GM12878 (cell line): ENCODE results near the gene PDZK1IP1. TPM values are rescaled to one million over a fixed set of nuclear protein-coding genes. Genes with fewer than 3 reads are reported as not detected.

Experiments used
- ATAC-seq: fragments of 200-7000 bp; cut with Tn5 transposase; 3 replicates; pipeline ENCODE4 v1.9.1; 2020; ENCODE audit warnings: mild to moderate bottlenecking, moderate library complexity
- BruUV-seq: library from RNA; stranded (reverse); fragments of 400-500 nt; replicated peaks from 2 replicates; lab custom pipeline; 2021; lab: Mats Ljungman, UMichigan
- CTCF ChIA-PET: fragments of 300-600 bp; sonication (Branson Sonifier 250); formaldehyde crosslinking; extraction: SDS; loops from one replicate; lab custom pipeline; 2021; ENCODE audit warnings: inconsistent platforms; lab: Yijun Ruan, JAX
- POLR2A ChIA-PET: fragments of 350-600 bp; formaldehyde crosslinking; extraction: SDS; loops from one replicate; lab custom pipeline; 2021; ENCODE audit warnings: inconsistent platforms; lab: Charles Lee
- RAD21 ChIA-PET: fragments of 300-600 bp; sonication (Branson Sonifier 250); formaldehyde crosslinking; loops from one replicate; lab custom pipeline; 2023; ENCODE audit warnings: antibody characterized with exemption; ENCODE audit not compliant: unreplicated experiment; lab: Charles Lee
- SMC1A ChIA-PET: fragments of 300-600 bp; sonication (Branson Sonifier 250); formaldehyde crosslinking; loops from one replicate; lab custom pipeline; 2023; ENCODE audit not compliant: unreplicated experiment, uncharacterized antibody; lab: Charles Lee
- DNase-seq: peaks from one replicate; pipeline ENCODE4 v3.0.0-alpha.2; 2011; ENCODE audit warnings: low read depth, low spot score
- FAIRE-seq: peaks from 3 replicates; lab custom pipeline; 2011; peaks lifted over from hg19 to GRCh38; lab: Jason Lieb, UNC
- H2AFZ ChIP-seq: 2 replicates; pipeline ENCODE4 v1.6.0; 2011; ENCODE audit warnings: low read depth, low read length, control low read depth; ENCODE audit not compliant: control insufficient read depth
- H3K27ac ChIP-seq: 2 replicates; pipeline ENCODE4 v1.5.1; 2011; ENCODE audit warnings: control low read depth; ENCODE audit not compliant: control insufficient read depth, insufficient read depth
- H3K27me3 ChIP-seq, 2 experiments: replicated peaks in 1 of 2; 2 replicates each; pipeline versions ENCODE4 v1.6.0 to v1.6.1; 2011; ENCODE audit warnings: low read length in 1 of 2; ENCODE audit not compliant: control insufficient read depth in 2 of 2, insufficient read depth in 2 of 2
- H3K36me3 ChIP-seq, 2 experiments: 2 replicates each; pipeline ENCODE4 v1.5.1; 2011; ENCODE audit warnings: low read length in 1 of 2; ENCODE audit not compliant: control insufficient read depth in 2 of 2, insufficient read depth in 2 of 2
- H3K4me1 ChIP-seq: 2 replicates; pipeline ENCODE4 v1.6.1; 2011; ENCODE audit warnings: mild to moderate bottlenecking, low read length, moderate library complexity, mixed read lengths; ENCODE audit not compliant: control insufficient read depth, insufficient read depth
- H3K4me2 ChIP-seq: 2 replicates; pipeline ENCODE4 v1.6.0; 2011; ENCODE audit warnings: control low read depth; ENCODE audit not compliant: control insufficient read depth, insufficient read depth
- H3K4me3 ChIP-seq: fragments of 200-600 bp; sonication (generic); 2 replicates; pipeline ENCODE4 v1.5.1; 2016
- H3K79me2 ChIP-seq: 2 replicates; pipeline ENCODE4 v1.6.0; 2011; ENCODE audit warnings: low read length; ENCODE audit not compliant: control insufficient read depth, insufficient read depth
- H3K9ac ChIP-seq: 2 replicates; pipeline ENCODE4 v1.8.0; 2011; ENCODE audit warnings: low read length, control low read depth, mixed read lengths; ENCODE audit not compliant: control insufficient read depth, insufficient read depth
- H3K9me3 ChIP-seq: replicated peaks from 3 replicates; pipeline ENCODE4 v1.5.1; 2011; ENCODE audit warnings: mild to moderate bottlenecking, low read length; ENCODE audit not compliant: control insufficient read depth, insufficient read depth
- H4K20me1 ChIP-seq: 2 replicates; pipeline ENCODE4 v1.6.0; 2011; ENCODE audit not compliant: control insufficient read depth, insufficient read depth
- ELK1 ChIP-seq: IDR thresholded peaks from 2 replicates; pipeline ENCODE4 v1.6.1; 2012; ENCODE audit warnings: low read depth, low read length, improper control_type of control experiment
- GABPA ChIP-seq: IDR thresholded peaks from 2 replicates; pipeline ENCODE4 v1.6.1; 2014; ENCODE audit warnings: antibody characterized with exemption, low read depth, mild to moderate bottlenecking, inconsistent platforms
- GATAD2B ChIP-seq: fragments of 450-650 bp; conservative IDR thresholded peaks from 2 replicates; pipeline ENCODE4 v1.6.1; 2017; ENCODE audit warnings: low read depth, mild to moderate bottlenecking, moderate library complexity
- KLF5 ChIP-seq: fragments of 450-650 bp; IDR thresholded peaks from 2 replicates; pipeline ENCODE4 v1.6.1; 2014; ENCODE audit warnings: mild to moderate bottlenecking; ENCODE audit not compliant: partially characterized antibody
- MEF2A ChIP-seq: IDR thresholded peaks from 2 replicates; pipeline ENCODE4 v1.6.1; 2011; ENCODE audit warnings: low read depth, mild to moderate bottlenecking, low read length, moderate library complexity; ENCODE audit not compliant: insufficient read depth
- MTA2 ChIP-seq: fragments of 450-650 bp; IDR thresholded peaks from 2 replicates; pipeline ENCODE4 v1.6.1; 2016; ENCODE audit warnings: low read depth, mild to moderate bottlenecking, moderate library complexity
- PAX5 ChIP-seq: IDR thresholded peaks from 2 replicates; pipeline ENCODE4 v1.6.1; 2011; ENCODE audit warnings: low read depth, low read length, borderline replicate concordance
- SMC3 ChIP-seq: IDR thresholded peaks from 2 replicates; pipeline ENCODE4 v1.6.1; 2011; ENCODE audit warnings: low read length, improper control_type of control experiment, borderline replicate concordance
- TAF1 ChIP-seq: IDR thresholded peaks from 2 replicates; pipeline ENCODE4 v1.6.1; 2011; ENCODE audit warnings: mild to moderate bottlenecking, low read depth, low read length, borderline replicate concordance
- ZBED1 ChIP-seq: IDR thresholded peaks from 2 replicates; pipeline ENCODE4 v1.6.1; 2016; ENCODE audit warnings: borderline replicate concordance
- ZNF384 ChIP-seq: IDR thresholded peaks from 2 replicates; pipeline ENCODE4 v1.6.1; 2012; ENCODE audit warnings: low read depth, mild to moderate bottlenecking, low read length, improper control_type of control experiment, borderline replicate concordance
- WGBS: methylation state at CpG from one replicate; pipeline ENCODE4 v1.1.6; 2016; ENCODE audit warnings: low lambda C conversion rate; ENCODE audit not compliant: insufficient replicate concordance, insufficient coverage; ENCODE audit errors: missing lambda C conversion rate; 5-methylcytosine and 5-hydroxymethylcytosine counted together
- in situ Hi-C: fragments of 300-500 bp; cut with MboI; formaldehyde crosslinking; loops from 9 replicates; pipeline ENCODE4 v1.14.3; 2018; ENCODE audit warnings: mixed read lengths
- intact Hi-C: fragments of 100-400 bp; cut with micrococcal nuclease; formaldehyde crosslinking; loops from one replicate; pipeline ENCODE4 v1.14.2; 2022; ENCODE audit not compliant: unreplicated experiment
- polyA plus RNA-seq, 11 experiments: library from polyadenylated mRNA; depleted of rRNA in 4 of 11; unstranded in 6 of 11; stranded (reverse) in 5 of 11; fragments of >200 nt; fragmentation: Nextera tagmentation in 4 of 11; fragmentation: Illumina TruSeq in 1 of 11; extraction: Ambion mirVana in 4 of 11; extraction: Trizol in 1 of 11; gene quantifications; 1 replicate in 1 of 11; 2 replicates in 10 of 11; pipeline versions ENCODE4 v1.2.1 to v1.2.3, GENCODE V29; 2011 to 2016; ENCODE audit warnings: inconsistent platforms in 2 of 11, missing spikeins in 2 of 11, low read depth in 1 of 11
- total RNA-seq, 4 experiments: library from RNA; depleted of rRNA in 3 of 4; stranded (reverse); fragments of >200 nt in 3 of 4; fragmentation: Illumina TruSeq in 1 of 4; extraction: Trizol in 1 of 4; gene quantifications; 2 replicates each; pipeline versions ENCODE4 v1.2.1 to v1.2.3, GENCODE V29; 2013 to 2021
- TF ChIP-seq, protein P1 (sequence below): fragments of 450-650 bp; conservative IDR thresholded peaks from 2 replicates; pipeline ENCODE4 v1.6.1; 2017; ENCODE audit warnings: mild to moderate bottlenecking, moderate library complexity

Gene PDZK1IP1
- total and polyA plus RNA-seq, 10 of the 15 experiments (the other 5 are each of a cell fraction or from before 2014, with no cell fraction given) = not detected

DNA sequence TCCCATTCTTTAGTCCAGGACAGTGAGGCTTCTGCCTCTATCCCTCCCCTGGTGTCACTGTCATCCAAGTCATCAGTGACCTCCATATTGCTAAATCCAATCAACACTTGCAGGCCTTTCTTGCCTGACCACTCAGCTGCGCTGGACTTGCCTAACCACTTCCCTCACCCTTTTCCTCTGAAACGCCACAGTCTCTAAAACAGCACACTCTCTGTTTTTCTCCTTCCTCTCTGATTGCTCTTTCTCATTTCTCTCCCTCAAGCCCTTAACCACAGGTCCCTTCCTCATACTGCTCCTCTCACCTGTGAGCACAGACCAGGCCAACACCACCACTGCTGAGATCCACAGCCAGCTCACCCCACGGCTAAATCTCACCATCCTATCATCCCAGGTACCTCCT, 24.7 kb upstream of the PDZK1IP1 start:
- SMC1A ChIA-PET = no interaction called here
- Histone ChIP-seq H3K4me1 (no peaks in the 10 kb centered on the region; the same call in 1 of the 2 replicates), H3K4me2 (no peak overlapping the region), H3K79me2 (no peaks in the 10 kb centered on the region), H3K9ac (no peak overlapping the region), H2AFZ (no peak overlapping the region)
- TF ChIP-seq PAX5 (no peak), ELK1 (no peak), MEF2A (no peak), SMC3 (no peak), ZNF384 (no peak), GABPA (no peak), KLF5 (no peak), GATAD2B (no peak), TAF1 (no peak), ZBED1 (no peak), MTA2 (no peak)
- TF ChIP-seq, protein P1, sequence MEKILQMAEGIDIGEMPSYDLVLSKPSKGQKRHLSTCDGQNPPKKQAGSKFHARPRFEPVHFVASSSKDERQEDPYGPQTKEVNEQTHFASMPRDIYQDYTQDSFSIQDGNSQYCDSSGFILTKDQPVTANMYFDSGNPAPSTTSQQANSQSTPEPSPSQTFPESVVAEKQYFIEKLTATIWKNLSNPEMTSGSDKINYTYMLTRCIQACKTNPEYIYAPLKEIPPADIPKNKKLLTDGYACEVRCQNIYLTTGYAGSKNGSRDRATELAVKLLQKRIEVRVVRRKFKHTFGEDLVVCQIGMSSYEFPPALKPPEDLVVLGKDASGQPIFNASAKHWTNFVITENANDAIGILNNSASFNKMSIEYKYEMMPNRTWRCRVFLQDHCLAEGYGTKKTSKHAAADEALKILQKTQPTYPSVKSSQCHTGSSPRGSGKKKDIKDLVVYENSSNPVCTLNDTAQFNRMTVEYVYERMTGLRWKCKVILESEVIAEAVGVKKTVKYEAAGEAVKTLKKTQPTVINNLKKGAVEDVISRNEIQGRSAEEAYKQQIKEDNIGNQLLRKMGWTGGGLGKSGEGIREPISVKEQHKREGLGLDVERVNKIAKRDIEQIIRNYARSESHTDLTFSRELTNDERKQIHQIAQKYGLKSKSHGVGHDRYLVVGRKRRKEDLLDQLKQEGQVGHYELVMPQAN = no peak
- TF ChIP-seq, all 136 proteins: peak for 0
- POLR2A ChIA-PET = no interaction called here
- BruUV-seq = no TSS peak
- H3K9me3 ChIP-seq = no peaks in the 10 kb centered on the region
- RAD21 ChIA-PET = no interaction called here
- intact Hi-C loops = no loop called here
- 16% methylated on average over 3 of the region's 3 CpGs for WGBS
- H4K20me1 ChIP-seq = no peaks in the 10 kb centered on the region
- DNase-seq = no peak
- CTCF ChIA-PET = no interaction called here
- no peaks in the 10 kb centered on the region for H3K36me3 ChIP-seq
- ATAC-seq = no peak
- H3K27ac ChIP-seq = no peak overlapping the region
- H3K4me3 ChIP-seq = no peak overlapping the region
- FAIRE-seq = no peak
- peaks cover 1 to 3% of the 10 kb centered on the region in 2 experiments; a peak in 3 of 4 replicates for H3K27me3 ChIP-seq
- in situ Hi-C loops = no loop called here
